ENCODE results near the gene KIF13A. TPM values are rescaled to one million over a fixed set of nuclear protein-coding genes. Genes with fewer than 3 reads are reported as not detected.

KIF13A gene
- total and polyA plus RNA-seq, 4 donors, result 14.2 to 97.4 (median 31.7) TPM

DNA sequence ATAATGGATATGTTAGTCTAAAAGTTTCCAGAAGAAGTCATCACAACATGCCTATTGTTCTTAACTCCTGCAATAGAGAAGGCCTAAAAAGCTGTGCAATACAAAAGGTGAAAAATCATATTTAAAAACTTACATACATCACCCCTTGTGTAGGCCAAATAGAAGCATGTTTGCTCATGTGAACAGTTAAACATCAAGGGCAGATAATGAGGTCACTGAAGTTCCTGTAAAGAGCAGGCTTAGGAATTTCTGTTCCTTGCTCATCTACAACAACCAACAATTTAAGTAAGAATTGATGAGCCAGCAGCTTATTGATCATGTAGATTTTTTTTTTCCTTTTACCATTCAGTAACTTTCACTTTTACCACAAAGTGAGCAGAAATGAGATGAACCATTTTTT, 273.3 kb downstream of the KIF13A start:
- Histone ChIP-seq H3K4me1 (ENCODE audit: control insufficient read depth in 5 of 5, insufficient read depth in 5 of 5, low read length in 5 of 5) (no peaks in the 10 kb centered on the region), H3K27ac (ENCODE audit: low read depth in 1 of 2, low read length in 1 of 2) (no peak overlapping the region), H3K9ac (ENCODE audit: insufficient read depth in 1 of 2, low read length in 2 of 2) (no peak overlapping the region), H3K36me3 (ENCODE audit: control insufficient read depth in 4 of 4, insufficient read depth in 4 of 4, low read length in 4 of 4) (no peaks in the 10 kb centered on the region), H3K27me3 (ENCODE audit: control insufficient read depth in 3 of 3, insufficient read depth in 3 of 3, low read length in 2 of 3) (no peaks in the 10 kb centered on the region), H3K9me3 (ENCODE audit: control insufficient read depth in 4 of 4, insufficient read depth in 3 of 4, low read length in 3 of 4) (no peaks in the 10 kb centered on the region), H3K4me3 (no peak overlapping the region)
- ATAC-seq (ENCODE audit: insufficient read depth, low FRiP score) (no peak), DNase-seq (no peak)
- TF ChIP-seq, protein P1, sequence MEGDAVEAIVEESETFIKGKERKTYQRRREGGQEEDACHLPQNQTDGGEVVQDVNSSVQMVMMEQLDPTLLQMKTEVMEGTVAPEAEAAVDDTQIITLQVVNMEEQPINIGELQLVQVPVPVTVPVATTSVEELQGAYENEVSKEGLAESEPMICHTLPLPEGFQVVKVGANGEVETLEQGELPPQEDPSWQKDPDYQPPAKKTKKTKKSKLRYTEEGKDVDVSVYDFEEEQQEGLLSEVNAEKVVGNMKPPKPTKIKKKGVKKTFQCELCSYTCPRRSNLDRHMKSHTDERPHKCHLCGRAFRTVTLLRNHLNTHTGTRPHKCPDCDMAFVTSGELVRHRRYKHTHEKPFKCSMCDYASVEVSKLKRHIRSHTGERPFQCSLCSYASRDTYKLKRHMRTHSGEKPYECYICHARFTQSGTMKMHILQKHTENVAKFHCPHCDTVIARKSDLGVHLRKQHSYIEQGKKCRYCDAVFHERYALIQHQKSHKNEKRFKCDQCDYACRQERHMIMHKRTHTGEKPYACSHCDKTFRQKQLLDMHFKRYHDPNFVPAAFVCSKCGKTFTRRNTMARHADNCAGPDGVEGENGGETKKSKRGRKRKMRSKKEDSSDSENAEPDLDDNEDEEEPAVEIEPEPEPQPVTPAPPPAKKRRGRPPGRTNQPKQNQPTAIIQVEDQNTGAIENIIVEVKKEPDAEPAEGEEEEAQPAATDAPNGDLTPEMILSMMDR (IDR thresholded peaks at IDR 0.05; ENCODE audit: control extremely low read depth, extremely low read depth), result no peak

- ATAC-seq (ENCODE audit: insufficient read depth, low FRiP score) (no peak), DNase-seq (no peak)
- H3K9me3 ChIP-seq (ENCODE audit: control insufficient read depth in 4 of 4, insufficient read depth in 3 of 4, low read length in 3 of 4), result no peaks in the 10 kb centered on the region
- H3K4me1 ChIP-seq (ENCODE audit: control insufficient read depth in 5 of 5, insufficient read depth in 5 of 5, low read length in 5 of 5), result no peaks in the 10 kb centered on the region
- no peaks in the 10 kb centered on the region for H3K27me3 ChIP-seq (ENCODE audit: control insufficient read depth in 3 of 3, insufficient read depth in 3 of 3, low read length in 2 of 3)
- TF ChIP-seq, protein P1 (IDR thresholded peaks at IDR 0.05; ENCODE audit: control extremely low read depth, extremely low read depth), result no peak
- no peaks in the 10 kb centered on the region for H3K36me3 ChIP-seq (ENCODE audit: control insufficient read depth in 4 of 4, insufficient read depth in 4 of 4, low read length in 4 of 4)
- no peak overlapping the region for H3K4me3 ChIP-seq
- no peak overlapping the region for H3K9ac ChIP-seq (ENCODE audit: insufficient read depth in 1 of 2, low read length in 2 of 2)
- H3K27ac ChIP-seq (ENCODE audit: low read depth in 1 of 2, low read length in 1 of 2), result no peak overlapping the region
- WGBS, 2 donors, result 53 to 72% methylated on average over 1 of the region's 1 CpG
These were observed 274.9 kb downstream of the KIF13A start for GRCh38 chr6:17712576-17712975.

DNA sequence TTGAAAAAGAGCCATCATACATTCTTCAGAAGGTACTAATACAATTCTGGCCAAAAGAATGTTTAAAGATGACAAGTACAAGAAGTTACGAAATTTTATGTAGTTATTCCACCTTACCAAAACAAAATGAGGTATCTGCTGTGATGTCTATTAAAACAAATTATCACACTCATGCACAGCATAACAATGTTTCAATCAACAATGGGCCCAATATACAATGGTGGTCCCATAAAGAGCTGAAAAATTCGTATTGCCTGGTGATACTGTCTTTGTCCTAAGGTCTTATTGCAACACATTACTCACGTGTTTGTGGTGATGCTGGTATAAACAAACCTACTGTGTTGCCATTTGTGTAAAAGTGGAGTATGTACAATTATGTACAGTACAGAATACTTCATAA, 277.1 kb downstream of the KIF13A start:
- Histone ChIP-seq H3K27ac (ENCODE audit: low read depth in 1 of 2, low read length in 1 of 2) (no peak overlapping the region), H3K4me3 (no peak overlapping the region), H3K9ac (ENCODE audit: insufficient read depth in 1 of 2, low read length in 2 of 2) (no peak overlapping the region), H3K9me3 (ENCODE audit: control insufficient read depth in 4 of 4, insufficient read depth in 3 of 4, low read length in 3 of 4) (no peaks in the 10 kb centered on the region), H3K36me3 (ENCODE audit: control insufficient read depth in 4 of 4, insufficient read depth in 4 of 4, low read length in 4 of 4) (peaks cover 0 to 8% (median 0%) of the 10 kb centered on the region in 4 donors), H3K4me1 (ENCODE audit: control insufficient read depth in 5 of 5, insufficient read depth in 5 of 5, low read length in 5 of 5) (no peaks in the 10 kb centered on the region), H3K27me3 (ENCODE audit: control insufficient read depth in 3 of 3, insufficient read depth in 3 of 3, low read length in 2 of 3) (no peaks in the 10 kb centered on the region)
- 61 to 72% methylated on average over 3 of the region's 3 CpGs for WGBS, 2 donors
- TF ChIP-seq, protein P1 (IDR thresholded peaks at IDR 0.05; ENCODE audit: control extremely low read depth, extremely low read depth), result no peak
- DNase-seq, result no peak
- ATAC-seq (ENCODE audit: insufficient read depth, low FRiP score), result no peak

DNA sequence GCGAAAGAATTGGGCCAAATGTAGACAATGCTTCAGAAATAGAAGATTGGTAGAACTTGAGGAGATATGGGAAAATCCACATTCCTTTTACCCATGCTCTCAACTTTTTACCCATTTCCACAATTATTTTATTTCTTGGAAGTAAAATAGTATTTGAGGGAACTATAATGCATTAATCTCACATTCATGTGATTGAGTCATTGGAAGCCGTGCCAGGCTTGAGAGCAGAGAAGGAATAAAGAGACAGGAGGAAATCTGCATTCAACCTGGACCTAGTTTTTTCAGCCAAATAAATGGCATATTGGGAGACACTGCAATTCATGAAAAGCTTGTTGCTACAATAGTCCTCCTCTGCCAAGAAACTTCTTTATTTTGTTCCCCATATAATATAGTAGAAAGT, 278.0 kb downstream of the KIF13A start:
- no peak for ATAC-seq (ENCODE audit: insufficient read depth, low FRiP score)
- Histone ChIP-seq H3K36me3 (ENCODE audit: control insufficient read depth in 4 of 4, insufficient read depth in 4 of 4, low read length in 4 of 4) (peaks cover 0 to 8% (median 0%) of the 10 kb centered on the region in 4 donors), H3K4me3 (no peak overlapping the region), H3K9me3 (ENCODE audit: control insufficient read depth in 4 of 4, insufficient read depth in 3 of 4, low read length in 3 of 4) (no peaks in the 10 kb centered on the region), H3K4me1 (ENCODE audit: control insufficient read depth in 5 of 5, insufficient read depth in 5 of 5, low read length in 5 of 5) (peaks cover 0 to 4% (median 0%) of the 10 kb centered on the region in 5 donors), H3K27ac (ENCODE audit: low read depth in 1 of 2, low read length in 1 of 2) (no peak overlapping the region), H3K27me3 (ENCODE audit: control insufficient read depth in 3 of 3, insufficient read depth in 3 of 3, low read length in 2 of 3) (no peaks in the 10 kb centered on the region), H3K9ac (ENCODE audit: insufficient read depth in 1 of 2, low read length in 2 of 2) (no peak overlapping the region)
- DNase-seq, result no peak
- 94 to 99% methylated on average over 2 of the region's 2 CpGs for WGBS, 2 donors
- TF ChIP-seq, protein P1 (IDR thresholded peaks at IDR 0.05; ENCODE audit: control extremely low read depth, extremely low read depth), result no peak
